ENCODE measurements around the gene PLA2G2E.

GRCh38 chr1:19936061-19936750 is 12.8 kb upstream of the PLA2G2E start:
- no peak for TF ChIP-seq POLR2A (IDR thresholded peaks at IDR 0.05)
- TF ChIP-seq CTCF (IDR thresholded peaks at IDR 0.05): no peak

Measured in stomach (tissue), 4 donors.